Measurements from ENCODE around the gene ABLIM2. TPM values are rescaled to one million over a fixed set of nuclear protein-coding genes. Genes with fewer than 3 reads are reported as not detected.

ABLIM2 gene
- total RNA-seq, 1 donor from 2014 or later, result 5.2 TPM

DNA sequence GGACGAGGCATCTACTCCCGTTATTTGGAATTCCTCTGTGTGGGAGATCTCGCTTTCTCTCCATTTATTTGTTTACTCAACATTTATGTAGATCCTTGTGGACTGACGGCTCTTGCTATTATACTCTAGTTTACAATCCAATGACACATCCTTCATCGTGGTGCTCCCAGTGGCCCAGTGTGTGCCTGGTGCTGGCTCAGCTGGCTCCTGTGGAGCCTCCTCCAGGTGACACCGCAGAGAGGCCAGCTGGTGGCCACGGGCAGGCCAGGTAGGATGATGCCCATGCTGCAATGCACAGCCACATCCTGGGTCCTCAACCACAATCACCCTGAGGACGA is 134.9 kb downstream of the ABLIM2 start:
- TF ChIP-seq, protein P1, sequence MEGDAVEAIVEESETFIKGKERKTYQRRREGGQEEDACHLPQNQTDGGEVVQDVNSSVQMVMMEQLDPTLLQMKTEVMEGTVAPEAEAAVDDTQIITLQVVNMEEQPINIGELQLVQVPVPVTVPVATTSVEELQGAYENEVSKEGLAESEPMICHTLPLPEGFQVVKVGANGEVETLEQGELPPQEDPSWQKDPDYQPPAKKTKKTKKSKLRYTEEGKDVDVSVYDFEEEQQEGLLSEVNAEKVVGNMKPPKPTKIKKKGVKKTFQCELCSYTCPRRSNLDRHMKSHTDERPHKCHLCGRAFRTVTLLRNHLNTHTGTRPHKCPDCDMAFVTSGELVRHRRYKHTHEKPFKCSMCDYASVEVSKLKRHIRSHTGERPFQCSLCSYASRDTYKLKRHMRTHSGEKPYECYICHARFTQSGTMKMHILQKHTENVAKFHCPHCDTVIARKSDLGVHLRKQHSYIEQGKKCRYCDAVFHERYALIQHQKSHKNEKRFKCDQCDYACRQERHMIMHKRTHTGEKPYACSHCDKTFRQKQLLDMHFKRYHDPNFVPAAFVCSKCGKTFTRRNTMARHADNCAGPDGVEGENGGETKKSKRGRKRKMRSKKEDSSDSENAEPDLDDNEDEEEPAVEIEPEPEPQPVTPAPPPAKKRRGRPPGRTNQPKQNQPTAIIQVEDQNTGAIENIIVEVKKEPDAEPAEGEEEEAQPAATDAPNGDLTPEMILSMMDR (IDR thresholded peaks at IDR 0.05), result no peak
- no peak overlapping the region for H3K4me3 ChIP-seq
- intact Hi-C loops (cut with DNase I), result no loop called here
- H3K27ac ChIP-seq, result no peak overlapping the region
- H3K9me3 ChIP-seq, result no peaks in the 10 kb centered on the region
- H3K4me1 ChIP-seq, result no peaks in the 10 kb centered on the region
- DNase-seq (no peak), ATAC-seq (no peak)
- H3K36me3 ChIP-seq, result no peaks in the 10 kb centered on the region
- no peaks in the 10 kb centered on the region for H3K27me3 ChIP-seq (ENCODE audit: low read depth)

DNA sequence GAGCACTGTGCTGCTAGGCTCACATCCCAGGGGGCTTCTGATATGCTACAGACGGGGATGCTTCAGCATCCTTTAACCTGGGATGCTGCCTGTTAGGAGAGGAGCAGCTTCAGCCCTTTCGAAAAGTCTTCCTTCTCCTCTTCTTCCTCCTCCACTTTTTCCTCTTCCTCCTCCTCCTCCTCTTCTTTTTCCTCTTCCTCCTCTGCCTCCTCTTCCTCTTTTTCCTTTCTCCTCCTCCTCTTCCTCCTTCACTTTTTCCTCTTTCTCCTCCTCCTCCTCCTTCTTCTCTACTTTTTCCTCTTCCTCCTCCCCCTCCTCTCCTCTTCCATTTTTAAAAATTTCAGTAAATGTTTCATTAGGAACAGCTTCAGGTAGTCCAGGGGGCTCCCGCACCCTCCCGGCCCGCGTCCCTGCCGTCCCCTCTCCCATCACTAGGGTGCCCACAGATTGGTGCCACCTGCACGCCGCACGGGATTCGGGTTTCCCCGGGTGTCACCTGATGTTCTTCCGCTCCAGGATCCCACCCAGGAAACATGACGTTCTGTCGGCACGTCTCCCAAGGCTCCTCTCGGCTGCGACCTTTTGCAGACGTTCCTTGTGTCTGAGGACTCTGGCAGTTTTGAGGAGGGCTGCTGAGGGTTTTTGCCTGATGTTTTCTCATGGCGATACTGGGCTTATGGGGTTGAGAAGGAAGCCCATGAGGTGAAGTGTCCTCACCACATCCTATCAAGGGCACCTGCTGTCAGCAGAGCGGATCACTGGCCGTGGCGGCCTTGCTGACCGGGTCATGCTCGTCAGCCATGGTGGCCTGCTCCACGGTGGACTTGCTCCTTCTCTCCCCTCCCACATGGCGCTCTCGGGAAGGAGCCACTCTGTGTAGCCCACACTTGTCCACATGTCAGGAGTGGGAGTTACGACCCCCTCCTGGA is 135.6 kb downstream of the ABLIM2 start:
- Histone ChIP-seq H3K27ac (no peak overlapping the region), H3K4me1 (no peaks in the 10 kb centered on the region), H3K9me3 (no peaks in the 10 kb centered on the region), H3K27me3 (ENCODE audit: low read depth) (no peaks in the 10 kb centered on the region), H3K4me3 (no peak overlapping the region), H3K36me3 (no peaks in the 10 kb centered on the region)
- TF ChIP-seq, protein P1 (IDR thresholded peaks at IDR 0.05), result no peak
- no peak for ATAC-seq
- intact Hi-C loops (cut with DNase I), result no loop called here
- DNase-seq, result no peak

DNA sequence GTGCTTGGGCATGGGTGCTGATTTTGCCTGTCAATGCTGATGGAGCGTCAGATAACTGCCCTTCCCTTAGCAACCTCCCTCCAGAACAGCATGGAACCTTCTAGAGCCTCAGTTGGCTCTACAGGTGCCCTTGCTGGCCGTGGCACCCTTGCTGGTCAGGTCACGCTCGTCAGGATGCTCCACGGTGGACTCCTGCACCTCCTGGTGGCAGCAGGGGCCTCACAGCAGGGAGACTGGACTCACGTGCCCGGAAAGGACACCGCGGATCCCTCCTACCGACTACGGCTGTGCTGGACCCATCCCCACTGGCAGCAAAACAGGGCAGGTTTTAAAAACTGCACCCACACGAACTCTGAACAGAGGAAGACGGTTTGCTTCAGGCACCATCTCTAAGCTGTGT is 136.8 kb downstream of the ABLIM2 start:
- no peaks in the 10 kb centered on the region for H3K9me3 ChIP-seq
- H3K36me3 ChIP-seq, result no peaks in the 10 kb centered on the region
- intact Hi-C loops (cut with DNase I), result no loop called here
- no peak overlapping the region for H3K4me3 ChIP-seq
- H3K27ac ChIP-seq, result no peak overlapping the region
- TF ChIP-seq, protein P1 (IDR thresholded peaks at IDR 0.05), result no peak
- ATAC-seq (no peak), DNase-seq (no peak)
- no peaks in the 10 kb centered on the region for H3K27me3 ChIP-seq (ENCODE audit: low read depth)
- H3K4me1 ChIP-seq, result no peaks in the 10 kb centered on the region

DNA sequence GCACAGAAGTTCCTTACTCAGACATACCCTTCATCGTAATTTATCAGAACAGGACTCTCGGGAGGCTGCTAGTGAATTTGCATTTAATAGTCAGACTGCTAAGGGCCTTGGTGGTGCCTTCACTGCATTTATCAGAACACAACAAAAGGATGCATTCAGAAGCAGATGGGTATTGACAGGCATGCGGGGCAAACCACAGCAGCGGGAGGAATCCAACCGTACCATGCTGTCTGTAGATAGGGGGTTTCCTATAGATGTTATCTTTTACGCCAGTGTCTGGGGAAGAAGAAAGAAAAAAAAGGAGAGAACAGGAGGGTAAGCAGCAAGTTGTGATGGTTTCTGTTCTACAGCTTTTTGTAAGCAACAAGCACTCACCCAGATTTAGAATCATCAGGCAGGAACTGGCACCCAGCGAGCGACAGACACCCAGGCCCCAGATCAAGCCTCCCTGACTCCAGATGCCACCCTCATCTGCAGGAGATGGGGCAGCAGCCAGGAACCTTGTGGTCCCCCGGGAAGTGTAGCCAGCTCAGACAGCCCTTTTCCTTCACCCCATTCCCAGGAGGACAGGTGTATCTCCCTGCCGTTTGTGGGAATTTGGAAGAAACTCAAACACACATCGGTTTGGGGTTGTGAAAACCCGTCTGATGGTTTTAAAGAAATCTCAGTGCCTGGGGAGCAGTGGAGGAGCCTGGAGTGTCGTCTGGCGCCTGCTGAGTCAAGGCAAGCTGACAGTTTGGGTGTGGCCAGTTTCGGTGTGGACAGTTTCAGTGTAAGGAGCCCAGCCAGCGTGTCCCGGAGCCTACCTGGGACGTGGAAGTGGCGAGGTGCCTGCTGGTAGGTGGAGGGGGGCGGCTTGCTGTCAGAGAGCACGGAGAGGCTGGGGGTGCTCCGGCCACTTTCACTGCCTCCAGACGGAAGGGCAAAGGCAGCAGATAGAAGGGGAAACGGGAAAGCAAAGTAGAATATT is 138.9 kb downstream of the ABLIM2 start:
- intact Hi-C loops (cut with DNase I), result no loop called here
- Histone ChIP-seq H3K27me3 (ENCODE audit: low read depth) (no peaks in the 10 kb centered on the region), H3K9me3 (no peaks in the 10 kb centered on the region), H3K4me3 (no peak overlapping the region), H3K27ac (no peak overlapping the region), H3K36me3 (no peaks in the 10 kb centered on the region), H3K4me1 (no peaks in the 10 kb centered on the region)
- TF ChIP-seq, protein P1 (IDR thresholded peaks at IDR 0.05), result no peak
- ATAC-seq (peak; percentile 70 to 82), DNase-seq (peak; percentile 64)

DNA sequence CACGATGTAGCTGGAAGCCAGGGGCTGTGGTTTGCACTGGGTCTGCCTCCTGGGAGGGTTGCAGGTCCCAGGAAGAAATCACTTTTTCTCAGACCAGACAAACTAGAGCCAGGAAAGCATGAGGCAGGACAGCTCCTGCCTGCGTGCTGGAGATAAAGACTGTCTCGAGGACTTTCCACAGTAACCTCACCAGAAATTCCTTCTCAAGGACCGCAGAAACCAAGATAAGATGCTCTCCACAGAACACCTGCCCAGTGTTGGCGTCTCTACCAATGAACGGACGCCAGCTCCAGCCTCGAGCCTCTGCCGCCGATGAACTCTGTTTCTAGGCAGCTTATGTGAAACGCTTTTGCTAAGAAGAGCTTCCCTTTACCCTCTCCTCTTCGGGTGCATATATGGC is 142.1 kb downstream of the ABLIM2 start:
- H3K27me3 ChIP-seq (ENCODE audit: low read depth), result no peaks in the 10 kb centered on the region
- H3K4me3 ChIP-seq, result no peak overlapping the region
- no peak for DNase-seq
- no peaks in the 10 kb centered on the region for H3K9me3 ChIP-seq
- TF ChIP-seq, protein P1 (IDR thresholded peaks at IDR 0.05), result no peak
- H3K36me3 ChIP-seq, result no peaks in the 10 kb centered on the region
- no peak overlapping the region for H3K27ac ChIP-seq
- peak in 1 of 2 donors; percentile 57 for ATAC-seq
- H3K4me1 ChIP-seq, result no peaks in the 10 kb centered on the region
- intact Hi-C loops (cut with DNase I), result no loop called here

Measured in lower lobe of right lung (tissue), 2 donors.